ENCODE measurements around the gene D2HGDH. TPM values are rescaled to one million over a fixed set of nuclear protein-coding genes. Genes with fewer than 3 reads are reported as not detected.
A peak's percentile ranks its signal among the peaks of the same experiment; 100 is the strongest.
"Not testable (repeated sequence)": the region's sequence is repeated elsewhere in the genome, so short reads cannot be mapped to it uniquely, and the experiment has no call there.

Gene D2HGDH
- total and polyA plus RNA-seq, 9 of the 15 experiments (the other 6 are each of a cell fraction or from before 2014, with no cell fraction given) = 0.39 to 30.8 (median 10.3) TPM

DNA sequence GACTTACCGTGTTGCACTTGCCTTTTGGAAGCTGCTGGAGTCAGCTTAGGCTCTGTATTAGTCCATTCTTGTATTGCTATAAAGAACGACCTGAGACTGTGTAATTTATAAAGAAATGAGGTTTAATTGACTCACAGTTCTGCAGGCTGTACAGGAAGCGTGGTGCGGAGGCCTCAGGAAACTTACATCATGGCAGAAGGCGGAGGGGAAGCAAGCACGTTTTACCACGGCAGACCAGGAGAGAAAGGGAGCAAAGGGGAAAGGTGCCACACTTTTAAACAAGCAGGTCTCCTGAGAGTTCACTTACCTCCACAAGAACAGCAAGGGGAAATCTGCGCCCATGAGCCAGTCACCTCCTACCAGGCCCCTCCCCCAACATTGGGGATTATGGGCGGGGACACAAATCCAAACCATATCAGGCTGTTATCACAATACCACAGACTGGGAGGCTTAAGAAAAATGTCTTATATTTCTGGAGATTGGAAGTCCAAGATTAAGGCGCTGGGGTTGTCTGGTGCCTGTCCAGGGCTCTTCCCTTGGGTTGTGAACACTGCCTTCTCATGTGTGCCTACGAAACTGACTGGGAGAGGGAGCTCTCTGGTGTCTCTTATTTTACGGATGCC lies 3.6 kb upstream of the D2HGDH start (continued):
- TF ChIP-seq, protein P1, sequence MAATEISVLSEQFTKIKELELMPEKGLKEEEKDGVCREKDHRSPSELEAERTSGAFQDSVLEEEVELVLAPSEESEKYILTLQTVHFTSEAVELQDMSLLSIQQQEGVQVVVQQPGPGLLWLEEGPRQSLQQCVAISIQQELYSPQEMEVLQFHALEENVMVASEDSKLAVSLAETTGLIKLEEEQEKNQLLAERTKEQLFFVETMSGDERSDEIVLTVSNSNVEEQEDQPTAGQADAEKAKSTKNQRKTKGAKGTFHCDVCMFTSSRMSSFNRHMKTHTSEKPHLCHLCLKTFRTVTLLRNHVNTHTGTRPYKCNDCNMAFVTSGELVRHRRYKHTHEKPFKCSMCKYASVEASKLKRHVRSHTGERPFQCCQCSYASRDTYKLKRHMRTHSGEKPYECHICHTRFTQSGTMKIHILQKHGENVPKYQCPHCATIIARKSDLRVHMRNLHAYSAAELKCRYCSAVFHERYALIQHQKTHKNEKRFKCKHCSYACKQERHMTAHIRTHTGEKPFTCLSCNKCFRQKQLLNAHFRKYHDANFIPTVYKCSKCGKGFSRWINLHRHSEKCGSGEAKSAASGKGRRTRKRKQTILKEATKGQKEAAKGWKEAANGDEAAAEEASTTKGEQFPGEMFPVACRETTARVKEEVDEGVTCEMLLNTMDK (IDR thresholded peaks at IDR 0.05; ENCODE audit: borderline replicate concordance, insufficient read depth, low read depth, low read length, poor library complexity, severe bottlenecking) = no peak
- peak; percentile 93 to 95 for TF ChIP-seq KDM1A (IDR thresholded peaks at IDR 0.05)
- TF ChIP-seq TBL1XR1 (IDR thresholded peaks at IDR 0.05; ENCODE audit: low read length in 2 of 2) = peak in 1 of 2 experiments; percentile 38; a peak in 2 of 4 replicates
- TF ChIP-seq COPS2 (conservative IDR thresholded peaks at IDR 0.05) = no peak
- no peak for TF ChIP-seq MCM5 (IDR thresholded peaks at IDR 0.05; ENCODE audit: low read depth)

DNA sequence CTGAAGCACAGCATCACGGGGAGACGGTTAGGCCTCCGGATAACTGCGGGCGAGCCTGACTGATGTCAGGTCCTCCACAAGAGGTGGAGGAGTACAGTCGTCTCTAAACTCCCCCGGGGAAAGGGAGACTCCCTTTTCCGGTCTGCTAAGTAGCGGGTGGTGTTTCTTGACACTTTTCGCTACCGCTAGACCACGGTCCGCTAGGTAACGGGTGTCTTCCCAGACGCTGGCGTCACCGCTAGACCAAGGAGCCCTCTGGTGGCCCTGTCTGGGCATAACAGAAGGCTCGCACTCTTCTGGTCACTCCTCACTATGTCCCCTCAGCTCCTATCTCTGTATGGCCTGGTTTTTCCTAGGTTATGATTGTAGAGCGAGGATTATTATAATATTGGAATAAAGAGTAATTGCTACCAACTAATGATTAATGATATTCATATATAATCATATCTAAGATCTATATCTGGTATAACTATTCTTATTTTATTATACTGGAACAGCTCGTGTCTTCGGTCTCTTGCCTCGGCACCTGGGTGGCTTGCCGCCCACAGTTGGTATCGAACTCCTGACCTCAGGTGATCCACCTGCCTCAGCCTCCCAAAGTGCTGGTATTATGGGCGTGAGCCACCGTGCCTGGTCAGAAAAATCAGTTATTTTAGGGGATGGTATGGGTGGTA lies 1.8 kb upstream of the D2HGDH start:
- H3K9me1 ChIP-seq (ENCODE audit: control insufficient read depth, insufficient read depth, low read length); H3K27ac ChIP-seq (ENCODE audit: extremely low read depth, low read depth, low read length); CTCF ChIA-PET (ENCODE audit: low intra/inter-chr PET ratio); H4K20me1 ChIP-seq (replicated peaks; ENCODE audit: control insufficient read depth, insufficient read depth, low read length); H3K9ac ChIP-seq (ENCODE audit: insufficient read depth in 1 of 2, low read depth in 2 of 2, low read length in 2 of 2); ATAC-seq; H3K27me3 ChIP-seq (ENCODE audit: control insufficient read depth in 2 of 2, insufficient read depth in 2 of 2, low read length in 2 of 2); H3K9me3 ChIP-seq (replicated peaks; ENCODE audit: control insufficient read depth, insufficient read depth, low read depth, low read length); H3K36me3 ChIP-seq (ENCODE audit: control insufficient read depth, insufficient read depth, low read length); BruUV-seq (replicated peaks); in situ Hi-C loops (cut with MboI); H3K4me3 ChIP-seq; POLR2A ChIA-PET; H3K4me2 ChIP-seq (ENCODE audit: insufficient read depth, low read length); TF ChIP-seq CREB1 (IDR thresholded peaks at IDR 0.05): not testable (repeated sequence)
- peaks cover 4 to 39% of the 10 kb centered on the region in 2 experiments; a peak in 3 of 5 replicates for H3K4me1 ChIP-seq (replicated peaks in 1 of 2; ENCODE audit: control insufficient read depth in 2 of 2, insufficient read depth in 2 of 2, low read length in 2 of 2)
- WGBS (ENCODE audit: insufficient coverage, low coverage, missing lambda C conversion rate) = 30% methylated on average over 15 of the region's 26 CpGs
- DNase-seq (ENCODE audit: extremely low read depth in 1 of 4, low spot score in 3 of 4) = peak in 1 of 4 experiments; percentile 64
- intact Hi-C loops (cut with micrococcal nuclease) = loop anchor here (1.0 to 5.0 kb wide), 3 partner anchors 45 to 150 kb away; partner anchors contain the start of gene DTYMK
- peaks cover 19% of the 10 kb centered on the region for H3K79me2 ChIP-seq (ENCODE audit: control insufficient read depth, insufficient read depth, low read length)
- peak overlapping the region; percentile 55; the same call in 1 of the 2 replicates for H2AFZ ChIP-seq (ENCODE audit: low read depth, low read length)
- FAIRE-seq = peak; percentile 77
- TF ChIP-seq CREB1 (CRISPR knock-in tag; IDR thresholded peaks at IDR 0.05) = peak; percentile 48; the same call in 1 of the 2 replicates
- TF ChIP-seq GABPA (tag; conservative IDR thresholded peaks at IDR 0.05; ENCODE audit: low read depth) = peak; percentile 31; the same call in 1 of the 2 replicates
- peak; percentile 47 to 76; a peak in 3 of 4 replicates for TF ChIP-seq RAD21 (CRISPR knock-in tag; conservative IDR thresholded peaks at IDR 0.05 in 1 of 2, IDR thresholded peaks at IDR 0.05 in 1 of 2)
- TF ChIP-seq, protein P2, sequence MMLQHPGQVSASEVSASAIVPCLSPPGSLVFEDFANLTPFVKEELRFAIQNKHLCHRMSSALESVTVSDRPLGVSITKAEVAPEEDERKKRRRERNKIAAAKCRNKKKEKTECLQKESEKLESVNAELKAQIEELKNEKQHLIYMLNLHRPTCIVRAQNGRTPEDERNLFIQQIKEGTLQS (IDR thresholded peaks at IDR 0.05) = 0 out of 2 replicates have a peak, but pooled peaks have one; percentile 40
- TF ChIP-seq, protein P2 (CRISPR knock-in tag; conservative IDR thresholded peaks at IDR 0.05) = not testable (repeated sequence)
- TF ChIP-seq SMARCE1 (IDR thresholded peaks at IDR 0.05) = 0 out of 2 replicates have a peak, but pooled peaks have one; percentile 16
- TF ChIP-seq, protein P3, sequence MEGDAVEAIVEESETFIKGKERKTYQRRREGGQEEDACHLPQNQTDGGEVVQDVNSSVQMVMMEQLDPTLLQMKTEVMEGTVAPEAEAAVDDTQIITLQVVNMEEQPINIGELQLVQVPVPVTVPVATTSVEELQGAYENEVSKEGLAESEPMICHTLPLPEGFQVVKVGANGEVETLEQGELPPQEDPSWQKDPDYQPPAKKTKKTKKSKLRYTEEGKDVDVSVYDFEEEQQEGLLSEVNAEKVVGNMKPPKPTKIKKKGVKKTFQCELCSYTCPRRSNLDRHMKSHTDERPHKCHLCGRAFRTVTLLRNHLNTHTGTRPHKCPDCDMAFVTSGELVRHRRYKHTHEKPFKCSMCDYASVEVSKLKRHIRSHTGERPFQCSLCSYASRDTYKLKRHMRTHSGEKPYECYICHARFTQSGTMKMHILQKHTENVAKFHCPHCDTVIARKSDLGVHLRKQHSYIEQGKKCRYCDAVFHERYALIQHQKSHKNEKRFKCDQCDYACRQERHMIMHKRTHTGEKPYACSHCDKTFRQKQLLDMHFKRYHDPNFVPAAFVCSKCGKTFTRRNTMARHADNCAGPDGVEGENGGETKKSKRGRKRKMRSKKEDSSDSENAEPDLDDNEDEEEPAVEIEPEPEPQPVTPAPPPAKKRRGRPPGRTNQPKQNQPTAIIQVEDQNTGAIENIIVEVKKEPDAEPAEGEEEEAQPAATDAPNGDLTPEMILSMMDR (IDR thresholded peaks at IDR 0.05 in 2 of 3, conservative IDR thresholded peaks at IDR 0.05 in 1 of 3; ENCODE audit: insufficient read depth in 2 of 3, low read depth in 1 of 3, low read length in 3 of 3) = peak; percentile 30 to 44 (median 35); a peak in 3 of 6 replicates
- peak; percentile 48; the same call in 1 of the 2 replicates for TF ChIP-seq SMAD4 (CRISPR knock-in tag; conservative IDR thresholded peaks at IDR 0.05)
- TF ChIP-seq CREM (IDR thresholded peaks at IDR 0.05; ENCODE audit: low read depth) = peak; percentile 74
